A204.1 (cell line): ENCODE results near the gene OR7G2.
A peak's percentile ranks its signal among the peaks of the same experiment; 100 is the strongest.

ENCODE experiments used
- FAIRE-seq: peaks from 2 replicates; lab custom pipeline; 2012; peaks lifted over from hg19 to GRCh38; lab: Jason Lieb, UNC

Gene OR7G2

DNA sequence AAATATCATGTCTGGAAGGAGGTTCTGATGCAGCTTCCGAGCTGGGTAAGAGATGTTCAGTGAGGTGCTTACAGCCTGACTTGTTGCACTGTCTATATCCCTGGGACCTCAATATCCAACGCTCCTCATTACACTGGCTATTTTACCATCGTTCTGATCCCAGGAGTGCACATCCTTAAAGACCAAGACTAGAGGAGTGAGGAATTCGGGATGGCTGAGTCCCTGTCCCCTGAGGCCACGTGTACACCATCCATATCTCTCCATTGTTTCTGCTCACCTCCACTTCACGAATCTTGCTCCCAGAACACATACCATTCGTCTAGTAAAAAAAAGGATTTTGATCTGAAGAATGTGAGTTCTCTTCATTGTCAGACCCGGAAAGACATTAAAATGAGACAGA is at the start of gene OR7G2:
TSS of gene OR7G2 (minus strand) at position 101 of the 400 bp plus-strand sequence. CDS start 4,232 bp downstream, outside the sequence.
- no peak for FAIRE-seq

DNA sequence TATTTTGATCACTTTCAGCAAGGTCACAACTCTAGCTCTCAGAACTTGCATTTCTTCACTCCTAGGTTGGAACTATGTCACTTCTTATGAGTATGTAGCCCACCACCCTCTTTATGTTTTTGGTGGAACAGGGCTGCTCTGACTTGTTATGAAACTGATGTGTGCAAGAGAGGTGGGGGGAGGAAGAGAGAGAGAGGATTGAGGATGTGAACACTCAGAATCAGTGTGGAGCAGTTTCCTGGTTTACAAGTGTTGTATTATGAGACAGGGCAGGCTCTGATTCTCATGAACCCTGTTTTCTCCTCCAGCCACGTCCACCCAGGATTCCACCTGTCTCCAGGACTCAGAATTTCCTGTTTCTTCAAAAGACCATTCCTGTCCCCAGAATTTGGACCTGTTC is 49.0 kb upstream of the OR7G2 start:
- no peak for FAIRE-seq

DNA sequence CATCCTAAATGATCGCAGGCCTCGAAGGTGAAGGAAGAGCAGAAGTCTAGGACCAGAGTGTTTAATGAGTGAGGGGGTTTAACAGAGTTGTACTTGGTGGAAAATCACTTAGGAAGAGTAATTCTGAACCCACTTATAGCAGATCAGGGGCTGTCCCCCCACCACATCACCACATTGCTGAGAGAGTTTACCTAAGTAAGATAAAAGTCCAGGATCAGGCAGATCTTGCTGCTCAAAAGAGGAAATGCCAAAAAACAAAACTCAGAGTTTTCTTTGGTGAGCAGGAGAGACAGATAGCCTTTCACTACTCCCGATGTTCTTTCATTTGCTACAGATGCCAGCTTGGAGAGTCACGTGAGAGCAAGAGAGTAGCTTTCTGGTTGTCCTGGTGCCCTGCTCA is 48.3 kb upstream of the OR7G2 start:
- FAIRE-seq: no peak

DNA sequence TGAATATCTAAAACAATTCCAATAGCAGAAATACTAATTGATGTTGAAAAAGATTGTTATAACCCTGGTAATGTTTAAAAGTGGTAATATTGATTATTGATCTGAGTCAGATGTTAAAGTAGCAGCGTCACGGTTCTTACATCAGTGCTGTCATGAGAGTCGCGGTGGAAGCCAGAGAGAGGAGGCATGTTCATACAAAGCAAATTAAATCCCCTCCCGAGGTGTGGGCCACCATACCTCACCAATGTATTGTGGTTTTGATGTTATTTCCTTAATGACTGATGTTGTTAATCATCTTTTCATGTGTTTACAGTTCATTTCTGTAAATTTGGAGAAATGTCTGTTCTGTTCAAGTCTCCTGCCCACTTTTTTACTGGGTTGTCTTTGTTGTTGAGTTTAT is 44.1 kb upstream of the OR7G2 start:
- FAIRE-seq: no peak

DNA sequence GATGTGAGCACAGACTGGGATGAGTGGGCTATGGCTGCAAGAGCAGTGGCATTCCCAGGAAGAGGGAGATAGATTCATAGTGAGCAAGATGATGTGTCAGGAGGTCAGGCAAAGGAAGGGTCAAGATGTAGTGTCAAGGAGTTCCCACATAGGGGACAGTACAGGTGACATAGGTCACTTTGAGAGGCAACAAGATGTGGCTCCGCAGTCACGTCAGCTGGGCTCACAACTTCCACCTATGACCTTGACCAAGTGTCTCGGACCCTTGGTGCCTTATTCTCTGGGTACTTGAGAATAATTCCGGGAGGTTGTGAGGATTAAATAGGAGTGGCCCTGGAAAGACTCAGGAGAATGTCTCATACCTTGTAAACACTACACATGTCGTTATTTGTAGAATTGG is 43.4 kb upstream of the OR7G2 start:
- FAIRE-seq: no peak

DNA sequence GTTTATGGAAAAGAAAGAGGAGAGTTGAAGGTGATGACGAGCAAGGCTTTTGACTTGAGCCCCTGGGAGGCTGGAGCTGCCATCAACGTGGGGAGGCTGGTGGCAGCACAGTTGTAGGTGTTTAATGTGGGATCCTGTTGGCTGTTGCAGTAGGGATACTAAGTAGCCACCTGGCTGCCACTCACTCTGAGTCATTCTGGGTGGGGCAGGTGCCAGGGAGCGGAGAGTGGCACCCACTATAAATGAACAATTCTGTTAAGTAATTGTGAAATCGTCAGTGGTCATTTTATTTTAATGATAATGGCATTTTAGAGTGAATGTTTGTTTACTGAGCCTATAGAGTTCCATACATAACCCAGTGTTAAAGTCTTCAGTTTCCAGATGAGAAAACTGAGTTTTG is 42.7 kb upstream of the OR7G2 start:
- no peak for FAIRE-seq

DNA sequence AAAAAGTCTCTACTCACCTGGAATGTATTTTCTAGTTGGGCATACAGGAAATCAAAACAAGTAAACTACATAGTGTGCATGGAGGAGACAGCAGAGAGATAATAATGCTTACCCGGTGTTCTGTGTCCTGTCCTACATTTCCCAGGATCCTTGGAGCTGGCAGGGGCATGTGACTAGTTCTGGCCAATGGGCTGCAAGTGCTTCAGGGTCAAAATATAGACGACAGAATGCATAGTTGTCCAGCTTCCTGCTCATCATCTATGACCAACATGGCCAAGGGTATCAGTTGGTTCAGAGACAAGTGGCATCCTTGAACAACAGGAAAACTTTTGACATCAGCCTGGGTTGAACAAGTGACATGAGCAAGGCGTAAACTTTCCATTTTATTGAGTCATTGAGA is 41.4 kb upstream of the OR7G2 start:
- no peak for FAIRE-seq

DNA sequence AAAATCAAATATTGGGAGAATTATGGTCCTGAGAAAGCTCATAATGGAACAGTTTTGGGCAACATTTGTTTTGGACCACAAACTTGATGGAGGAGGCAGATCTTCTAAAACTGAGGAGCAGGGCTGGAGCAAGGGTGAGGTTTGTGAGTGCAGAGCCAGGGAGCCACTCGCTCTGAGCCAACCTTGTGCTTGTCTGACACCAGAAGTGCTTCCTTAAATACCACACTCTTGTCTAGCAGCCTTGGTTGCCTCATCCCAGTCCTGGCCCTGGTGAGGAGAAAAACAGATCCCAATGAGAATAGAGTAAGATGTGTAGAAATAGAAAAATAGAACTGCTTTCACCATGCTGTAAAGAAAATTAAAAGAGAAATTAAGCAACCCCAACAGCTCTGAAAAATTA is 39.6 kb upstream of the OR7G2 start:
- FAIRE-seq: no peak

DNA sequence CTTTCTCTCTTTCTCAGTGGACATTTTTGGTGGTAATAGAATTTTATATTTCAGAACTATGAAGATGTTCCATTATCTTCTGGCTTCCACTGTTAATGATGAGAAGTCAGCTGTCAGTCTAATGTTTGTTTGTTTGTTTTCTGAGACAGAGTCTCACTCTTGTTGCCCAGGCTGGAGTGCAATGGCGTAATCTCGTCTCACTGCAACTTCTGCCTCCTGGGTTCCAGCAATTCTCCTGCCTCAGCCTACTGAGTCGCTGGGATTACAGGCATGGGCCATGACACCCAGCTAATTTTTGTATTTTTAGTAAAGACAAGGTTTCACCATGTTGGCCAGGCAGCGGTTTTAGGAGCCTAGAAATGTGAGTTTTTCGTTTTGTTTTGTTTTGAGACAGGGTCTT is 37.6 kb upstream of the OR7G2 start:
- no peak for FAIRE-seq

DNA sequence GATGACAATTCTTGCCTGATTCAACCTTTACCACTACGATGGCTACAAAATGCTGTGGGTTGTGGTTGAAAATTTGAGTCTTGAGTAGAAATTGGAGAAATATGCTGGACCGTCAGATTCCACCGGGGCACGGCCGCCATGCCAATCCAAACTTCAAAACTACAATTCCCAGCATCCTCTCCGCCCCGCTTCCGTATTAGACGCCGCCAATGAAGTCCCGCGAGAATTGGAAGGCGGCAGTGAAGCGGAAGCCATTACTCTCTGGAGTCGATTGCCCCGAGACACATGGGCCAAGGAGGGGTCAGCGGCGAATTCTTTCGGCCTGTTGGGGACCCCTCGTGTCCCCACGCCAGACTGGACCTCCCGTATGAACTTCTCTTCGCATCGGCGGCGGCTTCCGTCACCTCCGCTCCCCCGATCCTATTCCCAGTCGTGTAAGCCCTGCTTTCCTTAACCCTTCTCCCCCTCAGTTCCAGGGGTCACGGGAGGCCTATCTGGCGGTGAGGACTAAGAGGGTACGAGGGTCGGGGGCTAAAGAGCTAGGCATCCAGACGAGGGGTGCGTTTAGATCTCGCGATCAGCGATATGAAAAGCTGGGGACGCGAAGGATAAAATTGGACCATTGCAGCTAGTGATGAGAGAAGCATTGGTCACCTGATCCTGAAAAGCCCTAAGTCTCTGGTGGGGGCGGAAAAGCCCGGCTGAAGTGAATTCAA is 33.0 kb upstream of the OR7G2 start, which contains the start of gene ZNF317:
TSS of gene ZNF317 (plus strand) at position 239 of the 716 bp plus-strand sequence. CDS start 15,620 bp downstream, outside the sequence.
- FAIRE-seq: peak; percentile 89

DNA sequence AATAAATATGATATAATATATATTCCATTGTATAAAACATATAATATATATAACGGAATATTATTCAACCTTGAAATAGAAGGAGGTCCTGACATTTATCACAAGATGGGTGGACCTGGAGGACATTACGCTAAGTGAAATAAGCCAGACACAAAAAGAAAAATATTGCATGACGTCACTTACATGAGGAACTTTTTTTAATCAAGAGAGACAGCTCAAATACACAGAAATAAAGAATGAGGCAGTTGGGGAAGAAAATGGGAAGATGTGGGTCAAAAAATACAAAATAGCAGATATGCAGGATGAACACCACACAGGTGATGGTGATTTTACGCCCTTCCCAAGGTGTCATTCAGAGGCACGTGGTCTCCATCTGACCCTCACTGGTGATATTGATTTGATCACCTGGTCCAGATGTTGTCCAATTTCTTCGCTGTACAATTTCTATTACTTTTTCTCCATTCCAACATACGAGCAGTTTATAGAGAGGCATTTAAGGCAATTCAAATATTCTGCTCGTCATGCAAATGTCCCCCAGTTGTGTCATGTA is 32.4 kb upstream of the OR7G2 start:
- no peak for FAIRE-seq

DNA sequence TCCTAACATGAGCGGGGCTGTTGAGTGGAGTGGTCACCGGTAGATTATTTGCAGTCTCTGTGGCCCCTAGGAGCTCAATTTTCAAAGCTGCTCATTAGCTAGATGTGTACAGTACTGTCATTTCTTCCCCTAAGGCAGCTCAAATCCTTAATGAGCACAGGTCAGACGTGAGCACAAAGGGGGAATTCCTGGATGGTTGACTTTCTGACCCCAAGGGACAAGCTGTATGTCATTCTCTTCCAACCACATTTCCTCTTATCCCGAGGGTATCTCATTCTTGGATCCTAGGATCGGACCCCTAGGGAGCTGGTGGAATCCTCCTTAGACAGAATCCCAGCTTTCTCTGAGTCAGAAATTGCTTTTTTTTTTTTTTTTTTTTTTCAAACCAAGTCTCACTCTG is 25.1 kb upstream of the OR7G2 start:
- no peak for FAIRE-seq

DNA sequence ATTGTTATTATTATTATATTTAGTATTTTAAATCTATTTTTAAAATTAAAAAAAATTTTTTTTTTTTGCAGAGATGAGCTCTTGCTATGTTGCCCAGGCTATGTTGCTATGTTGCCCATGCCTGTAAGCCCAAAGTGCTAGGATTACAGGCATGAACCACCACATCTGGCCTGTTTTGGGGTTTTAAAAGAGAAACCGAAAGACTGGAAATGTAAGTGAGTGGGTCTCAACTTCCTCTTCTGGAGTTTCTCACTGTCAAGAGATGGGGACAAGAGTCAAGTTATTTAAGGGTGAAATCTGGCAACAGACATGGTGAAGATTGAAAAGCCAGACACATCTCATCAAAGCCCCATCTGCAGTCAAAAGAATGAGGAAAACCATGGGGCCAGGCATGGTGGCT is 23.7 kb upstream of the OR7G2 start:
- no peak for FAIRE-seq

DNA sequence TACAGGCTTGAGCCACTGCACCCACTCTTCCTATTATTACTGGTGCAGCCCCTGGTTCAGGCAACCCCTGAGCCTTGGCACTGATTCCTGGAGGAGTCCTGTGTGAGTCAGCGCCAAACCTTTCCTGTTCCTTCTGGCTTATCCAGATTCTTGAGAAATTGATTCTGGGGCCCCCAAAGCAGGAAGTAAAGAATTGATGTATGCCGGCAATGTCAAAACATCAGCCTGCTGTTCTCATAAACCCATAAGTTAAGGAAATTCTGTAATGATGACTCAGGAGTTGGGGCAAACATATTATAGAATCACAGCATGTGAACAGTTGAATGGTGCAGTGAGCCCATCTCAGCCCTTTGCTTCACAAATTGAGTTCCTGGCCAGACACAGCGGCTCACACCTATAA is 20.9 kb upstream of the OR7G2 start:
- no peak for FAIRE-seq

DNA sequence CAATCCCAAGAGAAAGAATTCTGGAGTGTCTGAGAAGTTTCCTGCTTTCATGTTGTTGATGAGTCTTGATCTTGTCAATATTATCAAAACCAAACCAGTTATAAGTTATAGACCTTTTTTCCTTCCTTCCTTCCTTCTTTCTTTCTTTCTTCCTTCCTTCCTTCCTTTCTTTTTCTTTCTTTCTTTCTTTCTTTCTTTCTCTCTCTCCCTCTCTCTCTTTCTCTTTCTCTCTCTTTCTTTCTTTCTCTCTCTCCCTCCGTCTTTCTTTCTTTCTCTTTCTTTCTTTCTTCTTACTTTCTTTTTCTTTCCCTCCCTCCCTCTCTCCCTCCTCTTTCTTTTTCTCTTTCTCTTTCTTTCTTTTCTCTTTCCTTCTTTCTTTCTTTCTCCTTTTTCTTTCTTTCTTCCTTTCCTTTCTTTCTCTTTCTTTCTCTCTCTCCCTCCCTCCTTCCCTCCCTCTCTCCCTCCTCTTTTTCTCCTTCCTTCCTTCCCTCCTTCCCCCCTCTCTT is 19.7 kb upstream of the OR7G2 start, which contains the start of gene OR7G3:
TSS of gene OR7G3 (minus strand) at position 51 of the 506 bp plus-strand sequence. CDS start at position 51, 0 bp downstream.
- FAIRE-seq: no peak

DNA sequence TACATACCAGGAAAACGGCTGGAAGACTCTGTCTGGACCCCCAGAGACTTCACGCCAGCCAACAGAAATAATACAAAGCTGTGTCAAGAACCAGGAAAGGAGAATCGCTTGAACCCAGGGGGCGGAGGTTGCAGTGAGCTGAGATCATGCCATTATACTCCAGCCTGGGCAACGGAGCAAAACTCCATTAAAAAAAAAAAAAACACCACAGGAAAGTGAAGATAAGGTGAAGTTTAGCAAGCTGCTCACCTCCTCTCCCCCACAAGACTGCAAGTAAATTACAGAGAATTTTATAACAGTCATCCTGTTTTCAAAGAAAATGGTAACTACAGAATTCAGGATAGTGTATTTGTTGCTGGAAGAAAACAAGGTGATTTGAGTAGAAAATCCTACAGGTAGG is 9.3 kb upstream of the OR7G2 start:
- no peak for FAIRE-seq

DNA sequence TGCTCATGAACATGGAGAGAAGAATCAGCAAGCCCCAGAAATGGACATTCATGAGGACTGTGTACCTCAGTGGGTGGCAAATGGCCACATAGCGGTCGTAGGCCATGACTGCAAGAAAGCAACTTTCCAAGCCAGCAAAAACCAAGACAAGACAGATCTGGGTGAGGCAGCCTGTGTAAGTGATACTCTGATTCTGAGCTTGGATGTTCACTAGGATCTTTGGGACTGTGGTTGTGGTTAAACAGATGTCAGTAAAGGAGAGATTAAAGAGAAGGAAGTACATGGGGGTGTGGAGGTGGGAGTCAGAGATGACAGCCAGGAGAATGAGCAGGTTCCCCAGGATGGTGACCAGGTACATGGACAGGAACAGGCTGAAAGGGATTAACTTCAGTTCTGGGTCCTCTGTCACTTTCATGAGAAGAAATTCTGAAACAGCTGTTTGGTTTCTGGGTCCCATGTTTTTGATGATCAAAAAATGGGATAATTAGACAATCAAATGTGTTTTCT is 8.1 kb upstream of the OR7G2 start, which contains the start of gene OR7G1:
TSS of gene OR7G1 (minus strand) at position 457 of the 507 bp plus-strand sequence. CDS start at position 457, 0 bp downstream.
- FAIRE-seq: no peak

DNA sequence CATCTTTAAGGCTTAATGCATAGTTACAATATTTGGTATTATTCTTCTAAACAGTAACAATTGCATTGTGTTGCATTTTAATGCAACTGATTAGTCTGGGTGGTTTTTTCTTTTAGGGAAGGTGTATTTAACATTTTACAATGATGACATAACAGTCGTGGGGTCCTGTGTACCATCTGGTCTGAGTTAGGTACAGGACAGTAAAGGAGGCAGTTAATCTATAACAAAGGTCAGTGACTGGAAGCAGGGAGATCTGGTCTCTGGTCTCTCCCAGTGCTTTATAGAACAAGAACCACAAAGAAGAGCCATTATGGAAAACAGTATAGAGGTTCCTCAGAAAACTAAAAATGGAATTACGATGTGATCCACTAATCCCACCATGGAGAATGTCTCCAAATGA is 2.7 kb upstream of the OR7G2 start:
- no peak for FAIRE-seq

DNA sequence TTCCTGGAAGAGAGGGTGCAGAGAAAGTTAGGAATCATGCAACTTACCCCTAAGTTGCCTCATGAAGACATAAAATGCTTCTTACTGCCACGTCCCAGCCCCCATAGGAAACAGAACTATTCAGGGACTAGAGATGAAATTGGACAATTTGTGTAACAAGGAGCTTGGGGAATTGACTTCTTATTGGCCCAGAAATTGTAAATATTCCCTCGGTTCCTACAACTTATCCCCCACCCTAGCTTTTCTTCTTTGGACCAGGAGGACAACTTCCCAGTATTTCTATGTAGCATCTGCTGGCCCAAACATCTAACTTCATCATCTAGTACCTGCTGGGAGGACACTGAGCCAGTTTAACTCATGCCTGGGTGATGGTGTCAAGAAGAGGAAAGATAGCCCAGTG is 20.5 kb downstream of the OR7G2 start, which contains the start of gene OR1M1:
TSS of gene OR1M1 (plus strand) at position 301 of the 400 bp plus-strand sequence. CDS start 6,184 bp downstream, outside the sequence.
- no peak for FAIRE-seq

DNA sequence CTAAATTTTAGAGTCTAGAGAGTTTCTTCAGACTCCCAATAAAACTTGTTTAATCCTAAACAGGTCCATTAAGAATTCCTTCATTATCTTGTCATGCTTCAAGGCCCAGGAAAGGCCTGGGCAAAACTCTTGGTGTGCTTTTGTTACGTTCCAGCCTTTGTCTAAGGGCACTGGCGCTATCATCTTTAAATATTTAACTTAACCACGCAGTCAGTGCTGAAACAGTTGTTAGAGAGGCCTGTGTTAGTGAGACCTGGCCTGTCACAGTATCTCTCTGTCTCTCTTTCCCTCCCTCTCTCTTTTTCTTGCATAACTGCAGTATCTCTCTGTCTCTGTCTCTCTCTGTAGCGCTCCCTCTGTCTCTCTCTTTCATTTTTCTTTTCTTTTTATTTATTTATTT is 28.6 kb downstream of the OR7G2 start:
- FAIRE-seq: no peak

DNA sequence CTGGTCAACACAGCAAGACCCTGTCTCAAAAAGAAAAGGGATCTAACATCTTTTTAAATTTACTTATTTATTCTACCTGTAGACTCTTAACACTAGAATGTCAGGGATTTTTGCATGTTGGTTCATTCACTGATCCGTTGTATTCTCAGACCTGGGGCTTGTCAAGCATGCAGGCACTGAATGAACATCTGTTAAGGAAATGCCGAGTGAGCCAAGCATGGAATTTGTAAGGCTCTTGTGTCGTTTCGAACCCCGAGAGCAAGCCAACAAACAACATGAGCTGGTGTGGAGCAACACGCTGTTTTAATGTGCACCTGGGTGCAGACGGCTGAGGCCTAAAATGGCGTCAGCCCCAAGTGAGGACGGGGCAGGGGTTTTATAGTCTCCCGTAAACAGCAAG is 30.4 kb downstream of the OR7G2 start:
- FAIRE-seq: no peak

DNA sequence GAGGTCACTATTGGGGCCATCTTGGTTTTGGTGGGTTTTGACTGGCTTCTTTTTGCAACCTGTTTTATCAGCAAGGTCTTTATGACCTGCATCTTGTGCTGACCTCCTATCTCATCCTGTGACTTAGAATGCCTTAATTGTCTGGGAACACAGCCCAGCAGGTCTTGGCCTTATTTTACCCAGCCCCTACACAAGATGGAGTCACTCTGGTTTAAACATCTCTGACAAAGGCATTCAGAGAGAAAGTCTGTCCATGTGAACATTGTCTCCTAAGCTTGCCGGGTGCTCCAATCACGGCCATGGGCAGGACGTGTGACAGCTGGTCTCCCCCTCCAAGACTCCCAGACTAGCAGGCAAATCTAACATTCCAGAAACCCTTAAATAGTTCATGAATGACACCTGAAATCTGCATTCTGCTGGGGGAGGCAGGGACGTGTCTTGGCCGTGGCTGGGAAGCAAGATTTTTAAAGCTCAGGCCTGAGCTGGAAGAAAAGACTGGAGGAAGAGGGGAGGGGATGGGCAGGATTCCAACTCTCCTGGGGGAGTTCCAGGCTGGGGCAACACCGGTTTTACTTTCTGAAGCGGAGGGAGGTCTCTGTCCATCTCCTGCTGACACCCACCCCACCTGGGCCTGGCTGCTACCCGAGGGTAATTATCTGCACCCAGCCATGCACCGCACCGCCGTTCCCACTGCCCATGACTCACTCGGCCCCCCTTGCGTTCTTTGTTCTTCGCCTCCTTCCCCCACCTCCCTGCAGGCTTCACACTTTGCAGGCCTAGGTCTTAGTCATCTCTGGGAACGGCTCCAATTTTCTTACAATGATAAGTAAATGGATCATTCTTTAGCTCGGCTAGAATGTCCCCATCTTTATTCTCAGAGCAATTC is 32.0 kb downstream of the OR7G2 start:
- no peak for FAIRE-seq
